GM18868 (cell line): ENCODE results near the gene RPL18.

Experiments
- ATAC-seq: cut with Tn5 transposase; IDR thresholded peaks from one replicate; pipeline ENCODE4 v1.9.1; 2021; ENCODE audit warnings: mild to moderate bottlenecking, moderate library complexity; ENCODE audit not compliant: unreplicated experiment

RPL18 gene

GRCh38 chr19:48614436-48615230 lies 4.3 kb downstream of the RPL18 start, which contains the start of gene FAM83E:
Gene FAM83E (minus strand): TSS chr19:48615076. CDS start chr19:48613372, 1,704 bp downstream.
- ATAC-seq: no peak

- no peak for ATAC-seq
These were observed 5.0 kb downstream of the RPL18 start for GRCh38 chr19:48613852-48614435.

GRCh38 chr19:48613024-48613851 lies 5.7 kb downstream of the RPL18 start:
- no peak for ATAC-seq

- no peak for ATAC-seq
These were observed 7.1 kb downstream of the RPL18 start for GRCh38 chr19:48611872-48612271.

GRCh38 chr19:48609571-48610108 lies 9.3 kb downstream of the RPL18 start:
- no peak for ATAC-seq

GRCh38 chr19:48608798-48609263 lies 10.1 kb downstream of the RPL18 start:
- ATAC-seq: peak; percentile 39

GRCh38 chr19:48607359-48607755 lies 11.6 kb downstream of the RPL18 start:
- ATAC-seq: no peak

- no peak for ATAC-seq
These were observed 12.3 kb downstream of the RPL18 start, which contains the start of gene SPACA4 for GRCh38 chr19:48606463-48607358. Gene SPACA4 (plus strand): TSS chr19:48606742. CDS start chr19:48606979, 237 bp downstream.

- ATAC-seq: no peak
These were observed 15.1 kb downstream of the RPL18 start for GRCh38 chr19:48603850-48604249.

- no peak for ATAC-seq
These were observed 15.5 kb downstream of the RPL18 start for GRCh38 chr19:48603449-48603848.

GRCh38 chr19:48603001-48603400 lies 16.0 kb downstream of the RPL18 start:
- no peak for ATAC-seq

GRCh38 chr19:48600679-48601417 lies 18.1 kb downstream of the RPL18 start:
- ATAC-seq: no peak

- no peak for ATAC-seq
These were observed 19.8 kb downstream of the RPL18 start for GRCh38 chr19:48598996-48599700.

- ATAC-seq: no peak
These were observed 22.1 kb downstream of the RPL18 start for GRCh38 chr19:48596679-48597465.

- ATAC-seq: no peak
These were observed 22.7 kb downstream of the RPL18 start for GRCh38 chr19:48596237-48596636.

GRCh38 chr19:48595833-48596232 lies 23.1 kb downstream of the RPL18 start:
- ATAC-seq: no peak

GRCh38 chr19:48595171-48595570 lies 23.8 kb downstream of the RPL18 start:
- no peak for ATAC-seq

GRCh38 chr19:48591021-48591420 lies 28.0 kb downstream of the RPL18 start:
- ATAC-seq: no peak
